Activated T-cell treated with anti-CD3 and anti-CD28 coated beads, Interleukin-2, amount 50 U/mL, for 4 hours (primary cell): ENCODE results near the gene PITPNB. TPM values are rescaled to one million over a fixed set of nuclear protein-coding genes. Genes with fewer than 3 reads are reported as not detected.

Experiments
- ATAC-seq, 2 donors: fragments of 200-7000 bp; cut with Tn5 transposase; one replicate each; pipeline ENCODE4 v1.10.0; 2021
- DNase-seq: peaks from one replicate; pipeline ENCODE4 v3.0.0-alpha.2; 2020
- H3K27me3 Mint-ChIP-seq: one replicate; pipeline ENCODE4 v1.8.0; 2021; ENCODE audit warnings: low read depth, mixed read lengths
- H3K36me3 Mint-ChIP-seq: one replicate; pipeline ENCODE4 v1.8.0; 2022; ENCODE audit warnings: mixed read lengths; ENCODE audit not compliant: insufficient read depth
- H3K4me1 Mint-ChIP-seq: one replicate; pipeline ENCODE4 v1.8.0; 2021; ENCODE audit warnings: low read depth, mixed read lengths
- H3K4me3 Mint-ChIP-seq: one replicate; pipeline ENCODE4 v1.8.0; 2021; ENCODE audit warnings: mild to moderate bottlenecking, moderate library complexity, mixed read lengths
- H3K9me3 Mint-ChIP-seq: one replicate; pipeline ENCODE4 v1.8.0; 2021; ENCODE audit warnings: mixed read lengths
- total RNA-seq, 3 donors: library from RNA; stranded (reverse); gene quantifications; one replicate each; pipeline ENCODE4 v1.2.1, GENCODE V29; 2021

PITPNB gene
- total RNA-seq, 3 donors from 2014 or later: 134 to 151 (median 149) TPM

DNA sequence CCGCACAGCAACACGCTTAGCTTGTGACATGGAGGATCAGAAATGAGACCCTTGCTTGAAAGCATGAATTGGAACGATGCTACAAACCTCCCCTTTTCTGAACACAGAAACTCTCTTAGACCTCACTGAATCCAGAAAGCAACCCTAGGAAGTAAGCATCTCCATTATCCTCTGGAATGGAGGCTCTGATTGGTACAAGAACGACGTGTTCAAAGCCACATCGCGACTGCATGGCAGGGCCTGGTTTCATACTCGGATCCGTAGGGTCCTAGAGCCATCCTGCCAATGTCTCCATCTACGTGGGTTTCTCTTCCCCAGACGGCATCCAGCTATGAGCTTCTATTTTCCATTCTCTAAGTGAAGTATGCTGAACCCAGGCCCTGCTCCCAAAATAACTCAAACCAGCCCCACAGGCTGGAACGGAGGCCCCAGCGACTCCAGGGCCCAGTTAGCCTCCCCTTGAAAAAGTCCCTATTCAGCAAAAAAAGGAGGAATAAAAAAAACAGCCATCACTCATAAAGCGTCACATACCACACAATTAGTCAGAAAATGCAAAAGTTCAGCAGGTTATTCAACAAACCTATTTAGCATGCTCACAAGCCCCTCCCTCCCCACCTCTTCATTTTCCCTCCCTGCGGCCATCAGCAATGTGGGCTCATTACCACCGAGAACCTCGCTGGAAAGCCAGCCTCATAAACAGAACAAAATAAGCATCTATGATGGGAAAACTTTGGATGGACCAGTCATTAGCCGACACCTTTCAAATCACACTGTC, 110.4 kb downstream of the PITPNB start:
- no peaks in the 10 kb centered on the region for H3K36me3 Mint-ChIP-seq
- peaks cover 22% of the 10 kb centered on the region for H3K27me3 Mint-ChIP-seq
- H3K4me1 Mint-ChIP-seq: peaks cover 8% of the 10 kb centered on the region
- H3K4me3 Mint-ChIP-seq: no peak overlapping the region
- no peak for DNase-seq
- H3K9me3 Mint-ChIP-seq: no peaks in the 10 kb centered on the region
- no peak for ATAC-seq

DNA sequence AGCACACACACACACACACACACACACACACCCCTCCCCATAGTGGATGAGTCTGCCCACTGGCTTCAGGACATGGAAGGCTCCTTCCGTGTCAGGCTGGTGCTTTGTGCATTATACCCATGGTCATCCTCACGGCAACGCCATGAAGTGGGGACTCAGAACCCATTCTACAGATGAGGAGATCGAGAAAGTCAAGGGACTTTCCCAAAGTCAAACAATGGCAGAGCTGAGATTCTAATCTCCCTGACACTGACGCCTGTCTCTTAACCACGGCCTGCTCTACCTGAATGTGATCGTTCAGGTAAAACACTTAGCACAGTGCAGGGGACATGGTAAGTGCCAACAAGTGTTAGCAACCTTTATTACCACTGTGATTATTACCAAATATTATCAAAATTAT, 113.2 kb downstream of the PITPNB start:
- peaks cover 16% of the 10 kb centered on the region for H3K4me1 Mint-ChIP-seq
- no peak for DNase-seq
- H3K27me3 Mint-ChIP-seq: peaks cover 22% of the 10 kb centered on the region
- no peaks in the 10 kb centered on the region for H3K9me3 Mint-ChIP-seq
- no peak overlapping the region for H3K4me3 Mint-ChIP-seq
- no peaks in the 10 kb centered on the region for H3K36me3 Mint-ChIP-seq
- no peak for ATAC-seq

DNA sequence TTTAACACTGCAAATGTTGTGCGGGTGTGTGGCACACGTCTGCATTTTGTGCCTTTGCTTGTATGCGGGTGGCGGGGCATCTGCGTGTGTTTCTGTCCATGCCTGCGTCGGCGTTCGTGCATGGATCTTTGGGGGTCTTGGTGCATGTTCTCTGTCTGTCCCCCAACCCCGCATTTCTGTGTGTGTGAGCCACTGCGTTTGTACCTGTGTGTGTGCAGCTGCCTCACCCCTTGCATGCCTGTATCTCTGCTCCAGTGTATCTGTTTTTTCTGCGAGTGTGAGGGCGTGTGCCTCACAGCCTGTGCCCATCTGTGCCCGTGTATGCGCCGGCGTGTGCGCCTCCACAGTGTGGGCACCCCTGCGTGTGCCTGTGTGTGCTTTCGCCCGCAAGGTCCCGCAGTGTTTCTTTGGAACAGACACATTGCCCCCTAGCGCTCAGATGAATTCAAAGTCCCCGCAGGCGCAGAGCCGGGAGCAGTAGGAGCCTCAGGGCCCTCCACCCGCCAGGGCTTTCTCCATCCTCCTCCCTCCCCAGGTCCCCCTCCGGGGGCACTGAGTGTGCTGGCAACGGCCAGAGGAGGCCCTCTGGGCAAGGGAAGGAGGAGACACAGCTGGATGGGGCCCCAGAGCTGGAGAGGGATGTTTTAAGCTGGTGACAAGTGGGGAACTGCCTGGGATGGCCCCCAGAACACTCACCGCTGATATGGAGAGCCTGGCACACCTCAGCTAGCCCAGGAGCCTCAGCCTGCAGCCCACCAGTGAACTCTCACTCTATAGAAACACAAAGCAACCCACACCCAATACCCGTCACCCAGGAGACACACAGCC, 114.4 kb downstream of the PITPNB start:
- peak; percentile 25 to 29 for ATAC-seq

DNA sequence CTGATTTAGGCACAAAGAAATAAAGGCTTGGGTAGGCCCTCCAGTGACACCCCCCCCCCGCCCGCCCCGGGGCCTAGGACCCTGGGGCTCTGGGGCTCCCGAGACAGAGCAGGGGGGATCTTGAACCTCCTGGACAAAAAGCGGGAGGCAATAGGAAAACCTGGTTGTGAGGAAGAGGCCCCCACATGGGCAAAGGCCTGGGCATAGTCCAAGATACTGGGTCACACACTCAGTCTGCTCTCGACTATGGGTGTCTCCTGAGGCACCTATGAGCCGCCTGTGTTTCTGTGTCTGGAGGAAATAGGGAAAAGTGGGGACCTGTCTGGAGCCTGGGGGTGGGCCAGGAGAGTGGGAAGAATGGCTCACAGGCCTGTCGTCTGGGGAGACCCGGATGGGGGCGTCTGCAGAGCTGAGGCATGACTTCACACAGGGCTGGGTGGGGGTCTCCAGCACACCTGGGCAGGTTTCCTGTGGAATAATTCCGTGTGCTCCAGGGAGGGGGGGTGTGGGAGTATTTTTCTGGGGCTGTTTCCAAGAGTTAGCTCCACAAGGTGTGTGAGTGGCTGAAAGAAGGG, 115.1 kb downstream of the PITPNB start:
- H3K4me3 Mint-ChIP-seq: no peak overlapping the region
- H3K9me3 Mint-ChIP-seq: no peaks in the 10 kb centered on the region
- ATAC-seq (no peak), DNase-seq (no peak)
- H3K4me1 Mint-ChIP-seq: peaks cover 17% of the 10 kb centered on the region
- peaks cover 23% of the 10 kb centered on the region for H3K27me3 Mint-ChIP-seq
- H3K36me3 Mint-ChIP-seq: no peaks in the 10 kb centered on the region

More for the DNA sequence above, 114.4 kb downstream of the PITPNB start:
- Mint-ChIP-seq H3K4me3 (peak overlapping the region; percentile 14), H3K4me1 (peaks cover 17% of the 10 kb centered on the region), H3K36me3 (no peaks in the 10 kb centered on the region), H3K9me3 (no peaks in the 10 kb centered on the region), H3K27me3 (peaks cover 22% of the 10 kb centered on the region)
- DNase-seq: peak; percentile 43

DNA sequence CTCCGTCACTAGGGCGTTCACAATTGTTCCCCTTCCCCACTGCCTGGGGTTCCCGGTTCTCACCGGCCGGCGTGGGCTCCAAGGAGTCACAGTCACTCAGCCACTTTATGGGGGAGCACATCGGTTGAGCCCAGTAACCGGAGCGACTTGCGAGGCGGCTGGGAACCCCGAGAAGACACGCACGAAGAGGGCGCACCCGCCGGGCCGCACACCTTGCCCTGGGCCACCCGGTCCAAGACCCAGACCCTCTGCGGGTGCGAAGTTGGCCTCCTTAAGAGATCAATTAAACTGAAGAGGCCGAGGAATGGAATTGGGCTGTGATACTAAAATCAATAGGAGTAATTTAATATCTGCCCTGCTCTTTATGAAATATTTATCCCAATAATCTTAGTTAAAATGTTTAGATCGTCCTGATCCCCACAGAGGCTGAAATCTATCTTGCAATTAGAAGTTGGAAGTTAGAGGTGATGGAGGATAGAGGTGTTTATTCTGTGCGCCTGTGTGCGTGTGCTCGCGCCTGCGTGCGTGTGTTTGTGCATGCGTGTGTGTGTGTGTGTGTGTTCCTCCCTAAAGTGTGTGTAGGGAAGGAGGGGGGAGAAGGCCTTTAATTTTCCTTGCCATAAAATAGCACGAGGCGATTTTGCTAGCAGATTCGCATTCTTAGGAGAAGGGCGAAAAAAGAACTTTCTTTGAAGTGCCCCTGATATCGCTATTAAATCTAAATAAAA, 116.5 kb downstream of the PITPNB start:
- Mint-ChIP-seq H3K27me3 (peaks cover 23% of the 10 kb centered on the region), H3K4me1 (peaks cover 17% of the 10 kb centered on the region), H3K9me3 (no peaks in the 10 kb centered on the region), H3K4me3 (peak overlapping the region; percentile 84), H3K36me3 (no peaks in the 10 kb centered on the region)
- DNase-seq: no peak
- ATAC-seq: peak in 1 of 2 donors; percentile 30

Other genes with a start within 250 kb of the PITPNB start
- under 1 TPM; 0.03 to 0.08 (median 0.05) TPM for gene MN1, start 117.5 kb downstream of the PITPNB start, total RNA-seq